CD14-positive monocyte (primary cell): Measurements from ENCODE around the gene VAMP4. TPM values are rescaled to one million over a fixed set of nuclear protein-coding genes. Genes with fewer than 3 reads are reported as not detected.
A peak's percentile ranks its signal among the peaks of the same experiment; 100 is the strongest.

Source experiments
- DNase-seq, 3 donors: peaks; one replicate each; pipeline ENCODE4 v3.0.0-alpha.2; 2011 to 2022
- H2AFZ ChIP-seq: 2 replicates; pipeline ENCODE4 v1.6.0; 2012; ENCODE audit warnings: mild to moderate bottlenecking, low read depth, low read length, inconsistent platforms; ENCODE audit not compliant: insufficient read depth, poor library complexity, severe bottlenecking
- H3K27ac ChIP-seq, 2 donors: 1 replicate in 1 of 2; 2 replicates in 1 of 2; pipeline ENCODE4 v1.5.1; 2012 to 2013; ENCODE audit warnings: low read length in 2 of 2, control low read depth in 1 of 2, inconsistent platforms in 1 of 2, low read depth in 1 of 2, mild to moderate bottlenecking in 1 of 2
- H3K27me3 ChIP-seq, 2 donors: one replicate each; pipeline versions ENCODE4 v1.6.0 to v1.6.1; 2011 to 2013; ENCODE audit warnings: low read length in 2 of 2; ENCODE audit not compliant: control insufficient read depth in 2 of 2, insufficient read depth in 2 of 2
- H3K36me3 ChIP-seq, 2 donors: replicated peaks in 1 of 2; 1 replicate in 1 of 2; 2 replicates in 1 of 2; pipeline versions ENCODE4 v1.5.1 to v1.6.1; 2012 to 2013; ENCODE audit warnings: low read length in 2 of 2, control low read depth in 1 of 2, inconsistent platforms in 1 of 2, mild to moderate bottlenecking in 1 of 2; ENCODE audit not compliant: insufficient read depth in 2 of 2, control insufficient read depth in 1 of 2
- H3K4me1 ChIP-seq, 2 donors: 1 replicate in 1 of 2; 2 replicates in 1 of 2; pipeline versions ENCODE4 v1.5.1 to v1.6.1; 2012 to 2013; ENCODE audit warnings: low read length in 2 of 2, control low read depth in 1 of 2, inconsistent platforms in 1 of 2, mild to moderate bottlenecking in 1 of 2, moderate library complexity in 1 of 2; ENCODE audit not compliant: insufficient read depth in 2 of 2, control insufficient read depth in 1 of 2
- H3K4me2 ChIP-seq: replicated peaks from 2 replicates; pipeline ENCODE3; 2012; ENCODE audit warnings: low read length, moderate library complexity, mild to moderate bottlenecking; ENCODE audit not compliant: poor library complexity, severe bottlenecking; ENCODE audit errors: extremely low read depth
- H3K4me3 ChIP-seq, 3 experiments: fragments of 200-600 bp in 1 of 3; sonication (generic) in 1 of 3; replicated peaks in 1 of 3; 1 replicate in 2 of 3; 2 replicates in 1 of 3; pipeline ENCODE4 v1.5.1; 2011 to 2013; ENCODE audit warnings: low read length in 3 of 3, mild to moderate bottlenecking in 3 of 3, control low read depth in 2 of 3, low read depth in 2 of 3, inconsistent platforms in 1 of 3, moderate library complexity in 1 of 3
- H3K79me2 ChIP-seq: 2 replicates; pipeline ENCODE4 v1.6.0; 2012; ENCODE audit warnings: mild to moderate bottlenecking, control low read depth, inconsistent platforms, low read length, moderate library complexity; ENCODE audit not compliant: insufficient read depth
- H3K9ac ChIP-seq: 2 replicates; pipeline ENCODE4 v1.6.0; 2017; ENCODE audit warnings: low read length, mild to moderate bottlenecking; ENCODE audit not compliant: insufficient read depth, poor library complexity, severe bottlenecking
- H3K9me3 ChIP-seq, 2 donors: replicated peaks in 1 of 2; 1 replicate in 1 of 2; 2 replicates in 1 of 2; pipeline versions ENCODE4 v1.5.1 to v1.6.1; 2012 to 2013; ENCODE audit warnings: low read length in 2 of 2, control low read depth in 1 of 2; ENCODE audit not compliant: control insufficient read depth in 1 of 2, insufficient read depth in 1 of 2
- H4K20me1 ChIP-seq: 2 replicates; pipeline ENCODE4 v1.6.0; 2012; ENCODE audit warnings: mild to moderate bottlenecking, low read length, control low read depth, moderate library complexity; ENCODE audit not compliant: insufficient read depth
- H3K27ac Mint-ChIP-seq, 7 donors: one replicate each; pipeline ENCODE4 v1.8.0; 2020; ENCODE audit warnings: mild to moderate bottlenecking in 7 of 7, mixed read lengths in 7 of 7, moderate library complexity in 6 of 7, inconsistent platforms in 2 of 7
- H3K27me3 Mint-ChIP-seq, 3 donors: one replicate each; pipeline ENCODE4 v1.8.0; 2021 to 2022; ENCODE audit warnings: low read depth in 3 of 3, mild to moderate bottlenecking in 3 of 3, mixed read lengths in 3 of 3, moderate library complexity in 3 of 3, inconsistent platforms in 1 of 3
- H3K36me3 Mint-ChIP-seq, 2 donors: one replicate each; pipeline ENCODE4 v1.8.0; 2020; ENCODE audit warnings: mixed read lengths in 2 of 2, inconsistent platforms in 1 of 2, mild to moderate bottlenecking in 1 of 2
- H3K4me1 Mint-ChIP-seq: one replicate; pipeline ENCODE4 v1.8.0; 2020; ENCODE audit warnings: mild to moderate bottlenecking, mixed read lengths
- H3K4me3 Mint-ChIP-seq, 2 donors: one replicate each; pipeline ENCODE4 v1.8.0; 2020; ENCODE audit warnings: mild to moderate bottlenecking in 2 of 2, mixed read lengths in 2 of 2, moderate library complexity in 1 of 2
- H3K9me3 Mint-ChIP-seq, 7 donors: one replicate each; pipeline ENCODE4 v1.8.0; 2020 to 2022; ENCODE audit warnings: mixed read lengths in 7 of 7, mild to moderate bottlenecking in 6 of 7, moderate library complexity in 6 of 7, inconsistent platforms in 2 of 7
- CTCF ChIP-seq: fragments of 200-600 bp; IDR thresholded peaks from one replicate; pipeline ENCODE4 v1.8.0; 2022; ENCODE audit warnings: antibody characterized with exemption, mild to moderate bottlenecking
- WGBS: methylation state at CpG from one replicate; pipeline ENCODE4 v1.1.5; 2013; ENCODE audit warnings: missing lambda C conversion rate; ENCODE audit not compliant: insufficient coverage; 5-methylcytosine and 5-hydroxymethylcytosine counted together
- intact Hi-C, 2 donors: fragments of 100-400 bp; cut with micrococcal nuclease; formaldehyde crosslinking; loops; one replicate each; pipeline versions ENCODE4 v1.15.0 to v1.15.1; 2023
- polyA minus RNA-seq: library from RNA; depleted of rRNA, polyadenylated mRNA; stranded (reverse); fragments of >200 nt; gene quantifications from 2 replicates; pipeline ENCODE4 v1.2.3, GENCODE V29; 2012
- polyA plus RNA-seq, 3 donors: library from polyadenylated mRNA; depleted of rRNA in 1 of 3; unstranded in 2 of 3; stranded (reverse) in 1 of 3; fragments of 300-500 nt in 2 of 3; fragments of >200 nt in 1 of 3; fragmentation: Illumina TruSeq in 2 of 3; gene quantifications; 1 replicate in 2 of 3; 2 replicates in 1 of 3; pipeline ENCODE4 v1.2.3, GENCODE V29; 2012 to 2021
- total RNA-seq, 12 experiments: library from RNA in 1 of 12; stranded (reverse) in 1 of 12; fragments of 120-200 nt in 1 of 12; gene quantifications; one replicate each; pipeline ENCODE4 v1.2.4 and lab custom pipeline; 2013 to 2026; ENCODE audit warnings: mixed read lengths in 6 of 12, inconsistent platforms in 1 of 12

The VAMP4 gene, protein sequence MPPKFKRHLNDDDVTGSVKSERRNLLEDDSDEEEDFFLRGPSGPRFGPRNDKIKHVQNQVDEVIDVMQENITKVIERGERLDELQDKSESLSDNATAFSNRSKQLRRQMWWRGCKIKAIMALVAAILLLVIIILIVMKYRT
- total RNA-seq (2013): 11.4 TPM
- 10 to 100 TPM; 13.3 to 19.5 (median 18.8) TPM for polyA plus RNA-seq
- polyA minus RNA-seq: 3.0 and 3.1 TPM in 2 replicates
- 15.2 to 29.8 (median 20.9) reads per million in 11 experiments for total RNA-seq (lab: John Stamatoyannopoulos, UW)

- Histone ChIP-seq H4K20me1 (peaks cover 5% of the 10 kb centered on the region), H3K4me3 (peak within 1 kb of the TSS; percentile 93 to 99 (median 96)), H3K9ac (peak within 1 kb of the TSS; percentile 93), H3K27me3 (no peaks in the 10 kb centered on the region), H3K4me2 (peak within 1 kb of the TSS; percentile 81), H2AFZ (peak within 1 kb of the TSS; percentile 99), H3K79me2 (peaks cover 51% of the 10 kb centered on the region), H3K4me1 (peaks cover 57 to 69% of the 10 kb centered on the region in 2 donors), H3K9me3 (no peaks in the 10 kb centered on the region), H3K36me3 (peaks cover 7 to 16% of the 10 kb centered on the region in 2 donors), H3K27ac (peak within 1 kb of the TSS; percentile 96)
- intact Hi-C loops: loop anchor here (5.0 kb wide), 2 partner anchors 40 to 255 kb away; partner anchors contain the start of genes METTL13 (in 1 of the 2) and PRRC2C (in 1 of the 2)
- WGBS: 0% methylated on average over 54 of the region's 57 CpGs
- H3K9me3 Mint-ChIP-seq: peaks cover 0 to under 1% (median 0%) of the 10 kb centered on the region in 7 donors
- peak within 1 kb of the TSS; percentile 98 to 100 (median 99) for H3K27ac Mint-ChIP-seq
- DNase-seq: peak; percentile 70 to 79 (median 78)
- peaks cover 59% of the 10 kb centered on the region for H3K4me1 Mint-ChIP-seq
- H3K4me3 Mint-ChIP-seq: peak within 1 kb of the TSS; percentile 98 to 99
- peaks cover 0 to 2% (median 0%) of the 10 kb centered on the region in 3 donors for H3K27me3 Mint-ChIP-seq
- no peak for TF ChIP-seq CTCF
- H3K36me3 Mint-ChIP-seq: peaks cover 5 to 10% of the 10 kb centered on the region in 2 donors
Observed at GRCh38 chr1:171741872-171742576, at the start of gene VAMP4. VAMP4 (minus strand) TSS chr1:171742065; CDS start chr1:171738414, 3,651 bp downstream.

GRCh38 chr1:171790318-171790717 lies 48.5 kb upstream of the VAMP4 start:
- H3K4me2 ChIP-seq: no peak overlapping the region
- Mint-ChIP-seq H3K9me3 (no peaks in the 10 kb centered on the region), H3K36me3 (peaks cover 91 to 95% of the 10 kb centered on the region in 2 donors), H3K27me3 (peaks cover 0 to 2% (median 0%) of the 10 kb centered on the region in 3 donors), H3K4me3 (no peak overlapping the region), H3K27ac (peak overlapping the region in 1 of 7 donors; percentile 26), H3K4me1 (peaks cover 3% of the 10 kb centered on the region)
- DNase-seq: no peak
- peaks cover 100% of the 10 kb centered on the region in 2 donors for H3K36me3 ChIP-seq
- H3K9me3 ChIP-seq: no peaks in the 10 kb centered on the region
- intact Hi-C loops: no loop called here
- H3K27me3 ChIP-seq: no peaks in the 10 kb centered on the region
- H3K4me1 ChIP-seq: no peaks in the 10 kb centered on the region
- no peak overlapping the region for H2AFZ ChIP-seq
- no peak for TF ChIP-seq CTCF
- no peak overlapping the region for H3K4me3 ChIP-seq
- H3K27ac ChIP-seq: no peak overlapping the region
- H3K79me2 ChIP-seq: peaks cover 19% of the 10 kb centered on the region
- 100% methylated on average over 6 of the region's 6 CpGs for WGBS
- no peak overlapping the region for H3K9ac ChIP-seq
- peaks cover 7% of the 10 kb centered on the region for H4K20me1 ChIP-seq
